ENCODE data around the gene ELOF1.

DNA sequence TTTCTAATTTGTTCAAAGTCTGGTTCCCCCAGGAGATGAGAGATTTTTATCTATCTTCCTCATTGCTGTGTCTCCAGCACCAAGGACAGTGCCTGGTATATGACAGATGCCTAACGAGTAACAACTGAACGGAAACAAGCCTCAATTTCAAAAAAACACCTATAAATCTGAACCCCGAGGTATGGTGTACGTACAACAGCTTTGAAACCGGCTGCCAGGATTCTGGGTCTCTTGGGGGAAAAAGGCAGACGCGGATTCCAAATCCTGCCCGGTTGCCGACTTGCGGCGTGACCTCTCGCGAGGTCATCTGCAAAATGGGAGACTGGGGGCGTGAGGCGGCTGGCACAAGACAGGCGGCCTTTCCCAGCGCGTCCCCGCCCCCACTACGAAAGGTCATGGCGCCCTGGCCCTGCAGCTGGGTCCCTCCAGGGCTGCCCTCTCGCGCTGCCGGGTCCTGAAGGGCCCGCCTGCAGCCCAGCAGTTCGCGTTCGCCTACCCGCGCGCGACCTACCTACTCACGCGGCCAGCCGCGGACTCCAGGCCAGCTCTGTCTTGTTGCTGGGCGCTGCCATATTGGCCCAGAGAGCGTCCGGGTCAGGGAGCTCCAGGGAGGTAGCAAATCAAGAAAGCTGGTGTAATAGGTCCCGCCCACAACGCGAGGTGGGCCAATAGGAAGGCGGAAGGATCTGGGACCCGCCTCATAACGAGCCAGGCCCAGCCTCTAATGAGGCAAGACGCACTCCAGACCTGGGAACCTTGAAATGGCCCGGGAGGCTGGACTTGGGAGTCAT is 30.3 kb downstream of the ELOF1 start, which contains the start of gene ECSIT:
- TF ChIP-seq, protein P1, sequence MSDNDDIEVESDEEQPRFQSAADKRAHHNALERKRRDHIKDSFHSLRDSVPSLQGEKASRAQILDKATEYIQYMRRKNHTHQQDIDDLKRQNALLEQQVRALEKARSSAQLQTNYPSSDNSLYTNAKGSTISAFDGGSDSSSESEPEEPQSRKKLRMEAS (IDR thresholded peaks at IDR 0.05) = 0 out of 2 replicates have a peak, but pooled peaks have one; percentile 53
- TF ChIP-seq, protein P2, sequence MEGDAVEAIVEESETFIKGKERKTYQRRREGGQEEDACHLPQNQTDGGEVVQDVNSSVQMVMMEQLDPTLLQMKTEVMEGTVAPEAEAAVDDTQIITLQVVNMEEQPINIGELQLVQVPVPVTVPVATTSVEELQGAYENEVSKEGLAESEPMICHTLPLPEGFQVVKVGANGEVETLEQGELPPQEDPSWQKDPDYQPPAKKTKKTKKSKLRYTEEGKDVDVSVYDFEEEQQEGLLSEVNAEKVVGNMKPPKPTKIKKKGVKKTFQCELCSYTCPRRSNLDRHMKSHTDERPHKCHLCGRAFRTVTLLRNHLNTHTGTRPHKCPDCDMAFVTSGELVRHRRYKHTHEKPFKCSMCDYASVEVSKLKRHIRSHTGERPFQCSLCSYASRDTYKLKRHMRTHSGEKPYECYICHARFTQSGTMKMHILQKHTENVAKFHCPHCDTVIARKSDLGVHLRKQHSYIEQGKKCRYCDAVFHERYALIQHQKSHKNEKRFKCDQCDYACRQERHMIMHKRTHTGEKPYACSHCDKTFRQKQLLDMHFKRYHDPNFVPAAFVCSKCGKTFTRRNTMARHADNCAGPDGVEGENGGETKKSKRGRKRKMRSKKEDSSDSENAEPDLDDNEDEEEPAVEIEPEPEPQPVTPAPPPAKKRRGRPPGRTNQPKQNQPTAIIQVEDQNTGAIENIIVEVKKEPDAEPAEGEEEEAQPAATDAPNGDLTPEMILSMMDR (IDR thresholded peaks at IDR 0.05) = no peak
- no peak for TF ChIP-seq ZC3H11A (IDR thresholded peaks at IDR 0.05)
- peak; percentile 28; the same call in 1 of the 2 replicates for TF ChIP-seq POLR2A (IDR thresholded peaks at IDR 0.05; ENCODE audit: low read length)
- TF ChIP-seq, protein P3, sequence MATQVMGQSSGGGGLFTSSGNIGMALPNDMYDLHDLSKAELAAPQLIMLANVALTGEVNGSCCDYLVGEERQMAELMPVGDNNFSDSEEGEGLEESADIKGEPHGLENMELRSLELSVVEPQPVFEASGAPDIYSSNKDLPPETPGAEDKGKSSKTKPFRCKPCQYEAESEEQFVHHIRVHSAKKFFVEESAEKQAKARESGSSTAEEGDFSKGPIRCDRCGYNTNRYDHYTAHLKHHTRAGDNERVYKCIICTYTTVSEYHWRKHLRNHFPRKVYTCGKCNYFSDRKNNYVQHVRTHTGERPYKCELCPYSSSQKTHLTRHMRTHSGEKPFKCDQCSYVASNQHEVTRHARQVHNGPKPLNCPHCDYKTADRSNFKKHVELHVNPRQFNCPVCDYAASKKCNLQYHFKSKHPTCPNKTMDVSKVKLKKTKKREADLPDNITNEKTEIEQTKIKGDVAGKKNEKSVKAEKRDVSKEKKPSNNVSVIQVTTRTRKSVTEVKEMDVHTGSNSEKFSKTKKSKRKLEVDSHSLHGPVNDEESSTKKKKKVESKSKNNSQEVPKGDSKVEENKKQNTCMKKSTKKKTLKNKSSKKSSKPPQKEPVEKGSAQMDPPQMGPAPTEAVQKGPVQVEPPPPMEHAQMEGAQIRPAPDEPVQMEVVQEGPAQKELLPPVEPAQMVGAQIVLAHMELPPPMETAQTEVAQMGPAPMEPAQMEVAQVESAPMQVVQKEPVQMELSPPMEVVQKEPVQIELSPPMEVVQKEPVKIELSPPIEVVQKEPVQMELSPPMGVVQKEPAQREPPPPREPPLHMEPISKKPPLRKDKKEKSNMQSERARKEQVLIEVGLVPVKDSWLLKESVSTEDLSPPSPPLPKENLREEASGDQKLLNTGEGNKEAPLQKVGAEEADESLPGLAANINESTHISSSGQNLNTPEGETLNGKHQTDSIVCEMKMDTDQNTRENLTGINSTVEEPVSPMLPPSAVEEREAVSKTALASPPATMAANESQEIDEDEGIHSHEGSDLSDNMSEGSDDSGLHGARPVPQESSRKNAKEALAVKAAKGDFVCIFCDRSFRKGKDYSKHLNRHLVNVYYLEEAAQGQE (IDR thresholded peaks at IDR 0.05) = peak; percentile 96
- TF ChIP-seq RNF2 (IDR thresholded peaks at IDR 0.05; ENCODE audit: borderline replicate concordance, low read depth) = no peak
- TF ChIP-seq NR3C1 (IDR thresholded peaks at IDR 0.05) = no peak
- TF ChIP-seq HOXA7 (CRISPR knock-in tag; IDR thresholded peaks at IDR 0.05) = no peak
- no peak for TF ChIP-seq ZNF302 (CRISPR knock-in tag; IDR thresholded peaks at IDR 0.05)
- TF ChIP-seq, protein P4, sequence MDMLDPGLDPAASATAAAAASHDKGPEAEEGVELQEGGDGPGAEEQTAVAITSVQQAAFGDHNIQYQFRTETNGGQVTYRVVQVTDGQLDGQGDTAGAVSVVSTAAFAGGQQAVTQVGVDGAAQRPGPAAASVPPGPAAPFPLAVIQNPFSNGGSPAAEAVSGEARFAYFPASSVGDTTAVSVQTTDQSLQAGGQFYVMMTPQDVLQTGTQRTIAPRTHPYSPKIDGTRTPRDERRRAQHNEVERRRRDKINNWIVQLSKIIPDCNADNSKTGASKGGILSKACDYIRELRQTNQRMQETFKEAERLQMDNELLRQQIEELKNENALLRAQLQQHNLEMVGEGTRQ (IDR thresholded peaks at IDR 0.05) = no peak
- TF ChIP-seq, protein P5, sequence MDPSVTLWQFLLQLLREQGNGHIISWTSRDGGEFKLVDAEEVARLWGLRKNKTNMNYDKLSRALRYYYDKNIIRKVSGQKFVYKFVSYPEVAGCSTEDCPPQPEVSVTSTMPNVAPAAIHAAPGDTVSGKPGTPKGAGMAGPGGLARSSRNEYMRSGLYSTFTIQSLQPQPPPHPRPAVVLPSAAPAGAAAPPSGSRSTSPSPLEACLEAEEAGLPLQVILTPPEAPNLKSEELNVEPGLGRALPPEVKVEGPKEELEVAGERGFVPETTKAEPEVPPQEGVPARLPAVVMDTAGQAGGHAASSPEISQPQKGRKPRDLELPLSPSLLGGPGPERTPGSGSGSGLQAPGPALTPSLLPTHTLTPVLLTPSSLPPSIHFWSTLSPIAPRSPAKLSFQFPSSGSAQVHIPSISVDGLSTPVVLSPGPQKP (IDR thresholded peaks at IDR 0.05; ENCODE audit: low read depth, low read length) = no peak
- no peak for TF ChIP-seq BHLHE40 (IDR thresholded peaks at IDR 0.05; ENCODE audit: low read depth, low read length)
